Left lung (tissue), 10 donors: ENCODE data around the gene VSNL1. TPM values are rescaled to one million over a fixed set of nuclear protein-coding genes. Genes with fewer than 3 reads are reported as not detected.
A peak's percentile ranks its signal among the peaks of the same experiment; 100 is the strongest.

Source experiments
- ATAC-seq: fragments of 200-7000 bp; cut with Tn5 transposase; one replicate; pipeline ENCODE4 v1.9.1; 2020; ENCODE audit warnings: moderate library complexity
- DNase-seq, 4 donors: peaks; one replicate each; pipeline ENCODE4 v3.0.0-alpha.2; 2013 to 2020
- H3K27ac ChIP-seq, 2 donors: fragments of 200-600 bp; sonication (generic) in 1 of 2; one replicate each; pipeline versions ENCODE4 v1.5.0 to v1.8.0; 2020 to 2021
- H3K27me3 ChIP-seq, 2 donors: fragments of 200-600 bp; sonication (generic) in 1 of 2; one replicate each; pipeline versions ENCODE4 v1.5.0 to v1.8.0; 2020 to 2021
- H3K36me3 ChIP-seq, 2 donors: fragments of 200-600 bp; sonication (generic) in 1 of 2; one replicate each; pipeline versions ENCODE4 v1.5.0 to v1.8.0; 2020 to 2021
- H3K4me1 ChIP-seq, 2 donors: fragments of 200-600 bp; one replicate each; pipeline ENCODE4 v1.8.0; 2021
- H3K4me3 ChIP-seq, 2 donors: fragments of 200-600 bp; sonication (generic) in 1 of 2; one replicate each; pipeline versions ENCODE4 v1.5.0 to v1.8.0; 2020 to 2021; ENCODE audit warnings: mild to moderate bottlenecking in 1 of 2
- H3K9me3 ChIP-seq, 2 donors: fragments of 200-600 bp; sonication (generic) in 1 of 2; one replicate each; pipeline versions ENCODE4 v1.5.0 to v1.8.0; 2020 to 2021
- CTCF ChIP-seq, 2 donors: fragments of 200-600 bp; sonication (generic) in 1 of 2; IDR thresholded peaks; one replicate each; pipeline versions ENCODE4 v1.5.0 to v1.8.0; 2021; ENCODE audit warnings: antibody characterized with exemption in 2 of 2
- intact Hi-C, 2 donors: fragments of 100-400 bp; cut with DNase I; formaldehyde crosslinking; loops; one replicate each; pipeline versions ENCODE4 v1.11.2 to v1.14.2; 2022
- polyA plus RNA-seq, 6 donors: library from polyadenylated mRNA; unstranded; fragments of 120-200 nt; gene quantifications; one replicate each; pipeline ENCODE4 v1.2.1, GENCODE V29; 2013; ENCODE audit not compliant: insufficient read length in 6 of 6
- total RNA-seq, 2 donors: library from RNA; stranded (reverse); fragmentation: NEBNext Ultra II Directional; extraction: Animal tissue kit (Norgen Biotek cat#: 25700); gene quantifications; one replicate each; pipeline ENCODE4 v1.2.1, GENCODE V29; 2021
- donor health status: DM: no; HTN: yes; CAD: no.
- donor health status: DM: no; HTN: no; CAD: no.

VSNL1 gene
- total and polyA plus RNA-seq, 8 donors, result 1.6 to 21.3 (median 16.9) TPM

- intact Hi-C loops, result no loop called here
- no peak for TF ChIP-seq CTCF (IDR thresholded peaks at IDR 0.05)
- no peaks in the 10 kb centered on the region for H3K4me1 ChIP-seq
- DNase-seq (no peak), ATAC-seq (no peak)
- H3K9me3 ChIP-seq, result no peaks in the 10 kb centered on the region
- no peaks in the 10 kb centered on the region for H3K36me3 ChIP-seq
- no peak overlapping the region for H3K27ac ChIP-seq
- H3K4me3 ChIP-seq, result no peak overlapping the region
- H3K27me3 ChIP-seq, result no peaks in the 10 kb centered on the region
These were observed 74.7 kb downstream of the VSNL1 start for GRCh38 chr2:17615147-17615546.

- H3K4me1 ChIP-seq, result no peaks in the 10 kb centered on the region
- H3K27ac ChIP-seq, result no peak overlapping the region
- H3K9me3 ChIP-seq, result no peaks in the 10 kb centered on the region
- H3K36me3 ChIP-seq, result no peaks in the 10 kb centered on the region
- no peak overlapping the region for H3K4me3 ChIP-seq
- TF ChIP-seq CTCF (IDR thresholded peaks at IDR 0.05), result no peak
- DNase-seq (no peak), ATAC-seq (peak; percentile 22)
- intact Hi-C loops, result no loop called here
- no peaks in the 10 kb centered on the region for H3K27me3 ChIP-seq
These were observed 75.3 kb downstream of the VSNL1 start for GRCh38 chr2:17615728-17616351.

GRCh38 chr2:17616405-17616804 is 75.9 kb downstream of the VSNL1 start:
- no peaks in the 10 kb centered on the region for H3K36me3 ChIP-seq
- H3K4me3 ChIP-seq, result no peak overlapping the region
- H3K4me1 ChIP-seq, result no peaks in the 10 kb centered on the region
- DNase-seq (no peak), ATAC-seq (no peak)
- H3K27me3 ChIP-seq, result no peaks in the 10 kb centered on the region
- TF ChIP-seq CTCF (IDR thresholded peaks at IDR 0.05), result no peak
- H3K27ac ChIP-seq, result no peak overlapping the region
- no peaks in the 10 kb centered on the region for H3K9me3 ChIP-seq
- intact Hi-C loops, result no loop called here

- no peaks in the 10 kb centered on the region for H3K4me1 ChIP-seq
- H3K4me3 ChIP-seq, result no peak overlapping the region
- ATAC-seq (no peak), DNase-seq (no peak)
- no peaks in the 10 kb centered on the region for H3K27me3 ChIP-seq
- intact Hi-C loops, result no loop called here
- no peaks in the 10 kb centered on the region for H3K36me3 ChIP-seq
- no peak overlapping the region for H3K27ac ChIP-seq
- TF ChIP-seq CTCF (IDR thresholded peaks at IDR 0.05), result no peak
- H3K9me3 ChIP-seq, result no peaks in the 10 kb centered on the region
These were observed 77.0 kb downstream of the VSNL1 start for GRCh38 chr2:17617516-17617915.

- no peaks in the 10 kb centered on the region for H3K27me3 ChIP-seq
- H3K9me3 ChIP-seq, result no peaks in the 10 kb centered on the region
- intact Hi-C loops, result no loop called here
- no peaks in the 10 kb centered on the region for H3K4me1 ChIP-seq
- no peak overlapping the region for H3K27ac ChIP-seq
- no peak for TF ChIP-seq CTCF (IDR thresholded peaks at IDR 0.05)
- H3K4me3 ChIP-seq, result no peak overlapping the region
- ATAC-seq, result no peak
- no peaks in the 10 kb centered on the region for H3K36me3 ChIP-seq
- no peak for DNase-seq
These were observed 77.5 kb downstream of the VSNL1 start for GRCh38 chr2:17617955-17618354.
